AG09309 (cell line): ENCODE results near the gene RUBCN.

Experiments
- DNase-seq: peaks from one replicate; pipeline ENCODE4 v3.0.0-alpha.2; 2010; ENCODE audit warnings: low read depth
- H3K4me3 ChIP-seq: 2 replicates; pipeline ENCODE4 v1.5.1; 2011; ENCODE audit warnings: mild to moderate bottlenecking, low read depth, low read length, moderate library complexity; ENCODE audit not compliant: control insufficient read depth
- TF ChIP-seq, protein P1 (sequence below): IDR thresholded peaks from 2 replicates; pipeline ENCODE4 v1.5.1; 2011; ENCODE audit warnings: mild to moderate bottlenecking, low read depth, low read length, inconsistent platforms; ENCODE audit not compliant: insufficient read depth, control insufficient read depth; ENCODE audit errors: missing control alignments

Gene RUBCN

DNA sequence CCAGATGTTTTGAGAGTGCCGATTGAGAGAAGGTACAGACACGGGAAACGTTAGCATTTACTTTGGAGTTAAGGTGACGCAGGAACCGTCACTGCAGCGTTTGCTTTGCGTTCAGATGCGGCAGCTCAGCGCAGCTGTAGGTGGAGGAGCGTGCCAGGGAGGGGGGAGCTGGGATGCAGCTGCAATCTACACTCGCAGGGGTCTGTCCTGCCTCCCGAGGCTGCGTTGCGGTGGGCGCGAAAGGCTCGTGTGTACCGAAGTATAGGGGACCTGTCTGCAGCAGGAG lies 12.6 kb upstream of the RUBCN start:
- no peak for DNase-seq
- peak overlapping the region; percentile 75 for H3K4me3 ChIP-seq
- TF ChIP-seq, protein P1, sequence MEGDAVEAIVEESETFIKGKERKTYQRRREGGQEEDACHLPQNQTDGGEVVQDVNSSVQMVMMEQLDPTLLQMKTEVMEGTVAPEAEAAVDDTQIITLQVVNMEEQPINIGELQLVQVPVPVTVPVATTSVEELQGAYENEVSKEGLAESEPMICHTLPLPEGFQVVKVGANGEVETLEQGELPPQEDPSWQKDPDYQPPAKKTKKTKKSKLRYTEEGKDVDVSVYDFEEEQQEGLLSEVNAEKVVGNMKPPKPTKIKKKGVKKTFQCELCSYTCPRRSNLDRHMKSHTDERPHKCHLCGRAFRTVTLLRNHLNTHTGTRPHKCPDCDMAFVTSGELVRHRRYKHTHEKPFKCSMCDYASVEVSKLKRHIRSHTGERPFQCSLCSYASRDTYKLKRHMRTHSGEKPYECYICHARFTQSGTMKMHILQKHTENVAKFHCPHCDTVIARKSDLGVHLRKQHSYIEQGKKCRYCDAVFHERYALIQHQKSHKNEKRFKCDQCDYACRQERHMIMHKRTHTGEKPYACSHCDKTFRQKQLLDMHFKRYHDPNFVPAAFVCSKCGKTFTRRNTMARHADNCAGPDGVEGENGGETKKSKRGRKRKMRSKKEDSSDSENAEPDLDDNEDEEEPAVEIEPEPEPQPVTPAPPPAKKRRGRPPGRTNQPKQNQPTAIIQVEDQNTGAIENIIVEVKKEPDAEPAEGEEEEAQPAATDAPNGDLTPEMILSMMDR, result no peak

DNA sequence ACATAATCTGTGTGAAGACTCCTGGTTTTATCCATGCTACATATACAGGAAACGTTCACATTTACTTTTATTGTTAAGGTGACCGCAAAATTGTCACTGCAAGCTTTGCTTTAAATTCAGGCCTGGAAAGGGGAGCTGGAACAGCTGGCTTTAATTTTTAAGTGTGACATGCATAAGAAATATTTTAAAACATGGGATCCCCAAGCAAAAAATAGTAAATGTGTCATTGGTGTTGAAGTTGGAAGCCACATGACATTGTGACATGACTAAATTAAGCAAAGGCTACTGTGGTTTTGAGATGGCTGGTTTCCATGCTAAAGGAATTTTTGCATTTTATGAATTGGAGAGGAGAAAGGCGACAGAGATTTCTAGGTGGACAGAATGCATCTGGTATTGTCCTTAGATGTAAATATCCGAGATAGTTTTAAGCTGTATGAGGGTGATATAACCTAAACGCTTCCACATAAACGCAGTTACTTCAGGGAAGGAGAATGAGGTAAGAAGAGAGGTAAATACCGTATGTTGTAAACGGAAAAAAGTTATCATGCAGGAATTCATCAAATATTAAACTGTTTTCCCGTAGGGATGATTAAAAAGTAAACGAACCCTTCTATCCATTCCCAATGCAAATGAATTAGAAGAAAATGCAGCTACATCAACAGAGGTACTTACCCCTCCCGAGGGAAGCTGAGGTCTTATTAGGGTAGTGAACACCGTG lies 12.1 kb upstream of the RUBCN start:
- DNase-seq, result no peak
- H3K4me3 ChIP-seq, result peak overlapping the region; percentile 75

DNA sequence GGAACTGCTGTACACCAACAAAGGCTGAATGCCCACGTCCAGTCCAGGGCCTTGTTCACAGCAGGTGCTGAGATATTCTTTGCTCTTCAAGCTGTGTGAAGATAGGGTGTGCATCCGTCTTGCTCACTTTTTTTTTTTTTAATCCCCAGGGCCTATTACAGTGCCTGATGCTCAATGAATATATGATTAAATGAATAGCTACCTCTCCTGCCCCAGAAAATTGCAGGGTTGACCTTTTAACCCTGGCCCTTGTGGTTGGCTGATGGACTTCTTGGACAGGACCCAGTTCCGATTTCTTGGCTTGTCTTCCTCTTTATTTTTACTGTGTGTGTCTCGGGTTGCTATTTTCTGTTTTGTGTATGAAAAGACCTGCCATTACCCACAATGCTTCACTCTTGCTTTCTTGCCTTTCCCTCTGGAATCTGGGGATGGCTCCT lies 10.1 kb upstream of the RUBCN start:
- no peak overlapping the region for H3K4me3 ChIP-seq
- TF ChIP-seq, protein P1, result no peak
- DNase-seq, result no peak

More for the DNA sequence above, 12.1 kb upstream of the RUBCN start:
- TF ChIP-seq, protein P1, result no peak

DNA sequence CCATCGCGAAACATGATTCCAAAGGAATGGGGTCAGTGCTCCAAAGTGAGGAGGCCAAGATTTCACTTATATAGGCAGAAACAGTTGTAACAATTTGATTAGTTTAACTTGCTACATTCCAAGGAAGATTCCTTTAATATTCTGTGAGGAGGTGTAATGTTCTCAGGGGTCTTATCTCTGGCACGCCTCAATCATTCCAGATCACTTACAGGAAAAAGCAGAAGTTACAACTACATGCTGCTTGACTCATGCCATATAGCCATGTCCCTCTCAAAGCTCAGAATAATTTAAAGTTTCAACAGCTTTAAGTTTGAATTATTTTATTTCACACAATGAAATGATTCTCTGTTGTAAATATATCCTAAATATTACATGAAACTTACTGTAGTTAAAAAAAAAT lies 9.5 kb upstream of the RUBCN start:
- no peak overlapping the region for H3K4me3 ChIP-seq
- no peak for DNase-seq
- TF ChIP-seq, protein P1, result no peak

DNA sequence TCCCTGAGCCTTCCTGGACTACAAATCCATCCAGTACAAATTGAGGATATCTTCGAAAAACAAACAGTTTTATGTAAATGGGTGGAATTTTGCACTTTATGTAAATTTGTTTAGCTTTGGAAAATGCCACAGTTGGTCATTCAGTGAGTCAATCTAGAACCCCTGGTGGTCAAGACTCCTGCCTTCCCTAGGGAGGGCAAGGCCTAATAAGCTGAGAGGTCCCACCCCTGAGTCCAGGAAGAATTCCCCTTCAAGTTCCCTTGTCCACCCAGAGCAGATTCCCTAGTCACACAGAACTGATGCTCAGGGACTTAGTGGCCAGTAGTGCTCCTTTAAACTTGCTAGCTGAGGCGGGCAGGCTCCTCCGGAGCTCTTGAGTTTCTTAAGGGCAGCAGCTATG lies 6.1 kb upstream of the RUBCN start:
- no peak for DNase-seq
- H3K4me3 ChIP-seq, result no peak overlapping the region
- TF ChIP-seq, protein P1, result no peak

DNA sequence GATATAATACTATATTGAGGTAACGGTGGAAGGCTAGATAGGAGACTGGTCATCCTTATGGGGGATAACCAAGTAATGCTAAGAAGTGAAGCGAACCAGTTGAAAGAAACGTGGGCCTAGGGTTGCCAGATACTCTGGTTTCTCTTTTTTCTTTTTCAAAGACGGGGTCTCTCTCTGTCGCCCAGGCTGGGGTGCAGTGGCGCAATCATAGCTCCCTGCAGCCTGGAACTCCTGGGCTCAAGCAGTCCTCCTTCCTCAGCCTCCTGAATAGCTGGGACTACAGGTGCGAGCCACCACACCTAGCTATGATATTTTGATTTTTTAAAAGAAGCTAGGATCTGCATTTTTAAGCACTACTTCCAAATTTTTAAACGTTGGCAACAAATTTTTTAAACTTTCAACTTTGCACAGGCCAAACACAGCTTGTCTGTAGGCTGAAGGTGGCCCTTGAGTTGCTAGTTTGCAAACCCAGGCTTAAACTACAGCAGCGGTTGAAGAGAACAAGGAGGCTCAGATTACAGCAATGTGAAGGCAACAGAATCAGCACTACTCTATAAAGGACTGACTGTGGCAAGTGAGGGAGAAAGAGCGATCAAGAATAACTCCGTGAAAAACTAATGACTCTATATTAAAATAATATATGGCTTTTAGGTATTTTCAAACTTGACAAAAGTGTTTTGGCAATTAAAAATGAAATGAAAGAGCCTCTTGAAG lies 1.2 kb upstream of the RUBCN start:
- TF ChIP-seq, protein P1, result no peak
- no peak for DNase-seq
- no peak overlapping the region; the same call in 1 of the 2 replicates for H3K4me3 ChIP-seq

DNA sequence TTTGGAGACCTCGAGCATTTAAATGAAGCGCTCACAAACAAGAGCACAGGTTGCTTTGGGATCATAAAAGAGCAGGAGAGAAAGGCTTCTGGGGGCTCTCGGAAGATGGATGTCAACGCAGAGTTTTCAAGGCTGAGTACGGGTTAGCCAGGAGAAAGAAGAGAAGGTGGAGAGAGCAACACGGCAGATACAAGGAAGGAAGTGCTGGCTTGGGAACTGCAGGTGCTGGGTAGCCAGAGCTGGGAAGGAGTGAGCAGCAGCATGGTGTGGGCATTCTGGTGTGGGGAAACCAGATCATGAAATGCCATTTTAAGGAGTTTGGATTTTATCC lies 580 bp upstream of the RUBCN start:
- TF ChIP-seq, protein P1, result no peak
- DNase-seq, result no peak
- H3K4me3 ChIP-seq, result peak overlapping the region; percentile 64
